ENCODE results near the gene VEGFB.

Gene VEGFB

DNA sequence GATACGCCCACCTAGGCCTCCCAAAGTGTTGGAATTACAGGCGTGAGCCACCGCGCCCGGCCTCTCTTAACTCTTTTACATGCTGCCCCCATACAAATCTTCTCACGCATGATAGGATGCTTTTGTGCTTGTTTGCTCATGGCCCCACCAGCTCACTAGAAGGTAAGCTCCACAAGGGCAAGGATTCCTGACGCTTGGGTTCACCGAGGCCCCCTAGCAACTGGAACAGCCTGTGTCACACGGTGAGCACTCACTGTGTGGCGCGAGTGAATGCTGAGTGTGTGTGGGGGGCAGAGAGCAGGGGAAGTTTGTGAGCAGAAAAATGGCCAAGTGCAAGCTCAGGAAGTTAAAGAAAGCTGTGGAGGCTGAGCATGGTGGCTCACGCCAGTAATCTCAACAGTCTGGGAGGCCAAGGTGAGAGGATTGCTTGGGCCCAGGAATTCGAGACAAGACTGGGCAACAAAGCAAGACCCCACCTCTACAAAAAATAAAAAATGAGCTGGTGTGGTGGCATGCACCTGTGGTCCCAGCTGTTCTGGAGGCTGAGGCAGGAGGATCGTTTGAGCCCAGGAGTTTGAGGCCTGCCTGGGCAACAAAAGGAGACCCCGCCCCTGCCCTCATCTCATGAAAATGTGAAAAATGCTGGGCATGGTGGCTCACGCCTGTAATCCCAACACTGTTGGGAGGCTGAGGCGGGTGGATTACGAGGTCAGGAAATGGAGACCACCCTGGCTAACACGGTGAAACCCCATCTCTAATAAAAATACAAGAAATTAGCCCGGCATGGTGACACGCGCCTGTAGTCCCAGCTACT lies 47.8 kb downstream of the VEGFB start:
- no peak for TF ChIP-seq JUND (IDR thresholded peaks at IDR 0.05; ENCODE audit: low read depth)
- in situ Hi-C loops (cut with HindIII; ENCODE audit: low pct_unique_long_range_greater_than_20kb, low sequenced_read_pairs), result no loop called here

DNA sequence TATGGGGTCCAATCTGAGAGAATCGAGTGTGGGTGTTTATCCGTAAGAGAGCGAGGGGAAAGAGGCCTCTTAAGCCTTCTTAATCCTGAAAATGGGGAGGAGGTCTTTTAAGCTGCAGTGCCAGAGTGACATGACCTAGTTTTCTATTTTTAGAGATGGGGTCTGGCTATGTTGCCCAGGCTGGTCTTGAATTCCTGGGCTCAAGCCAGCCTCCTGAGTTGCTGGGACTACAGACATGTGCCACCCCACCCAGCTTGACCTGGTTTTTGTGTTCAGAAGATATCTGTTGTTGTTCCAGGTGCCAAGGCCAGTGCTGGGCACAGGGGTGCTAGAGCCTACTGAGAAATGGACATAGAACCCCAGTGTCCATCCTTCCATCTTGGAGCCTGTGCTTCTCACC lies 48.7 kb downstream of the VEGFB start:
- DNase-seq (ENCODE audit: low read depth in 1 of 2, low spot score in 1 of 2), result no peak
- no peak for TF ChIP-seq JUND (IDR thresholded peaks at IDR 0.05; ENCODE audit: low read depth)
- in situ Hi-C loops (cut with HindIII; ENCODE audit: low pct_unique_long_range_greater_than_20kb, low sequenced_read_pairs), result no loop called here

More for the DNA sequence above, 47.8 kb downstream of the VEGFB start:
- DNase-seq (ENCODE audit: low read depth in 1 of 2, low spot score in 1 of 2), result no peak

DNA sequence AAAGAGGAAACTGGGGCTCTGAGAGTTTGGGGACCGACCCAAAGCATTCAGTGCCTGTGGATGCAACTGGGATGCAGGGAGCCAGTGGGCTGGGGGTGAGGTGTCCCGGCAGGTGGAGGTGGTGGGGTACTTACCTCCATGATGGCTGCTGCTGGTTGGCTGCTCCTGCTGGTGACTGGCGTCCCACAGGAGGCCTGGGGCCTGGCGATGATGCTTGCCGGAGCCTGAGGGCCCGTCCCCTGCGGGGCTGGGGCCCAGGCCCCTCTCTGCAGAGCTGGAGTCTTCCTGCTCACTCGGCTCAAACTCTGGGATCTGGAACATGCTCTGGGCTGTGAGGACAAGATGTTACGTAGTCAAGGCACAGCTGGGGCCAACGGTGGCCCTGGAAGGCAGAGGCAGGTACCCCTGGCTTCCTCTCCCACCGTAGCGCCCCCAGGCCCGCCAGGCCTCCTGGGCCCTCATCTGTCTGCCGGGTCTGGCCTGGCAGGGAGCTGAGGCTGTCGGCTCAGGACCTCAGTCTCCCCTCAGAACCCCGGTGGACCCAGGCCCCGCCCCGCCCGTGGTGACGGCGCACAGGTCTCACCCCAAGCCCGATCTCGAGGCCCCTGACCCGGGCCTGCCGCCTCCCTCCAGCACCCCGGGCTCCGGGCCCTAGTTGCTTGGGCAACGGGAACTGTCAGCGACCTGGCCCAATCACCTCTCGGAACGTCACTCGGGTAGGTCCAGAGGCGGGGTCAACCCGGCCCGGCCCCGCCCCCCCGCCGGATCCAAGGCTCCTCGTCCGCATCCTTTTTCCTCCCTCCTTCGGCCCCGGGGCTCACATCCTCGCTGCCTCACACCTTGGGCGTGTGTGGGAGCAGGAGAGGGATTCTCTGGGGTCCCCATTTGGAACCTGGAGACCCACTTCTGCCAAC lies 49.9 kb downstream of the VEGFB start, which contains the start of gene BAD:
Gene BAD (minus strand): TSS at position 618 of the 914 bp plus-strand sequence. CDS start 297 bp downstream, at position 321.
- in situ Hi-C loops (cut with HindIII; ENCODE audit: low pct_unique_long_range_greater_than_20kb, low sequenced_read_pairs), result no loop called here
- no peak for TF ChIP-seq JUND (IDR thresholded peaks at IDR 0.05; ENCODE audit: low read depth)
- peak; percentile 97 to 99 for DNase-seq (ENCODE audit: low read depth in 1 of 2, low spot score in 1 of 2)

DNA sequence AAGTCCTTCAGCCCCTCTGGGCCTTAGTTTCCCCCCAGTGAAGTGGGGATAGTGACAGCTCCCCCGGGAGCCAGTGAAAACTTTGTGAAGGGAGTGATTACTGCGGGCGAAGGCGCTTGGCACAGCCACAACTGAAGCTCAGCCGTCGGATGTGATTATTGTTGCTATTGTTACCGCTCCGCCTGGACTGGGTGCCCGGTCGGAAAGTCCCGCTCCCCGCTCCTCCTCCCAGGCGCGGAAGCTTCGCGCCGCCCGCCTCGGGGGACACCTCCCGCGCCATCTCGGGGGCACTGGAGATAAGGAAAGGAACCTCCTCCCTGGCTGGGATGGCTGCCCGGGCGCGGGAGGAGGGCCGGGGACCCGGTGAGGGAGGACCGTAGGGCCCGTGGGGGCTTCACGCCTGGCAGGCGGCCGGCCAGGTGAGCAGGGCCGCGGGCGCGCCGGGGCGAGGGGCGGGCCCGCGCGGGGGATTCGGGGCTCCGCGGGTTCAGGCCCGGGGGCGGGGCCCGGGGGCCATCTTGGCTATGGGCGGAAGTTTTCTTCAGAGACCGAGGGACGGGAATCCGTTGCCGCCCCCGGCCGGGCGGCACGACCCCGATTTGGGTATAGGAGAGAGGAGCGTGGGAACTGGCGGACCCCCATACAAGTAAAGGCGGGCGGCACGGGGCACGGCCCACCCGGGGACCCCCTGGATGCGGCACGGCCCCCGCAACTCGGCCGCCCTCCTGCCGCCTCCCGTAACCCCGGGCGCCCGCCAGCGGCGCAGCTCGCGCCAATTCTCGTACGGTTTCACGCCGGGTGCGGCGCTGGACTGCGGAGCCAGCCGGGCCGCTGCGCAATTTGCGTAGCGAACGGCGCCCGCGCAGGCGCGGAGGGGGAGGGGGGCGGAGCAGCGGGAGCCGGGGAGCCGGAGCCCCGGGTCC lies 50.8 kb downstream of the VEGFB start, which contains the start of gene GPR137:
Gene GPR137 (plus strand): TSS at position 887 of the 923 bp plus-strand sequence. CDS start 677 bp downstream, outside the sequence.
- in situ Hi-C loops (cut with HindIII; ENCODE audit: low pct_unique_long_range_greater_than_20kb, low sequenced_read_pairs), result no loop called here
- DNase-seq (ENCODE audit: low read depth in 1 of 2, low spot score in 1 of 2), result peak; percentile 86 to 90
- TF ChIP-seq JUND (IDR thresholded peaks at IDR 0.05; ENCODE audit: low read depth), result no peak

DNA sequence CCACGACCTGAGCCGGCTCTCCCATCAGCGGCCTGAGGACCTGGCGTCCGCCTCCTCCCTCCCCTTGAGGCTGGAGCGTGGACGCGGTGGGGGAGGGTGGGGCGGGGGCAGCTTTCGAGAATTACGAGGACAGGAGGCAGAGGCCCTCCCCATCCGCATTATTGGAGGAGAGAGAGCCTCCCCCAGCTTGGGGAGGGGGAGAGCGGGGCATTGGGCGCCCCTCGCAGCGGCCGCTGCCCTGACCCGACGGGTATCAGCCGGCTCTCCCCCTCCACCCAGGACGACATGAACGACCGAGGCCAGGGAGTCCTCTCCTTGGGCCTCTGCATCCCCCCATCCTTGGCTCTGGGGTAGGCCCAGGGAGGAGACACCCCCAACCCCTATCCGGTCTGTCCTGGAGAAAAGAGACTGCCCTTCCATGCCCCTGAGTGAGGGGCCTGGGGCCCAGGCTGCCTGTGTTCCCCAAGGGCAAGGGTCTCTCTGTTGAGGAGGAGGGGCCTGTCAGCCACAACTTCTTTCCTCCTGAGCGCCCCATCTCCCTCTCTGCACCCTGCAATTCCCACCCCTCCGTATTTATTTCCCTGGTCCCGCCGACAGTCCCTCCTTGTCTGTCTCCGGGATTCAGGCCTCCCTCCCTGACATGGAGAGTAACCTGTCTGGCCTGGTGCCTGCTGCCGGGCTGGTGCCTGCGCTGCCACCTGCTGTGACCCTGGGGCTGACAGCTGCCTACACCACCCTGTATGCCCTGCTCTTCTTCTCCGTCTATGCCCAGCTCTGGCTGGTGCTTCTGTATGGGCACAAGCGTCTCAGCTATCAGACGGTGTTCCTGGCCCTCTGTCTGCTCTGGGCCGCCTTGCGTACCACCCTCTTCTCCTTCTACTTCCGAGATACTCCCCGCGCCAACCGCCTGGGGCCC lies 51.8 kb downstream of the VEGFB start:
- DNase-seq (ENCODE audit: low read depth in 1 of 2, low spot score in 1 of 2), result peak; percentile 72 to 77
- in situ Hi-C loops (cut with HindIII; ENCODE audit: low pct_unique_long_range_greater_than_20kb, low sequenced_read_pairs), result no loop called here
- TF ChIP-seq JUND (IDR thresholded peaks at IDR 0.05; ENCODE audit: low read depth), result no peak

DNA sequence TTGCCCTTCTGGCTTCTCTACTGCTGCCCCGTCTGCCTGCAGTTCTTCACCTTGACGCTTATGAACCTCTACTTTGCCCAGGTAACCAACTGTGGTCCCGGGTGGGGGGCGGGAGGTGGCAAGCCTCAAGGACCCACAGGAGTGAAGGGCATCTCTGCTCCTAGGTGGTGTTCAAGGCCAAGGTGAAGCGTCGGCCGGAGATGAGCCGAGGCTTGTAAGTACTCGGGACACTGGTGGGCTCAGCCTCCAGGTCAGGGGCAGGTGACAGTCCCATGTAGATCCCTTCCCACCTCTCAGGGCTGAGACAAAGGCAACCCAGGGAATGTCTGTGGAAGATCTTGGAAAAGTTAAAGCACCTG lies 52.4 kb downstream of the VEGFB start:
- no peak for DNase-seq (ENCODE audit: low read depth in 1 of 2, low spot score in 1 of 2)
- TF ChIP-seq JUND (IDR thresholded peaks at IDR 0.05; ENCODE audit: low read depth), result no peak
- in situ Hi-C loops (cut with HindIII; ENCODE audit: low pct_unique_long_range_greater_than_20kb, low sequenced_read_pairs), result no loop called here

DNA sequence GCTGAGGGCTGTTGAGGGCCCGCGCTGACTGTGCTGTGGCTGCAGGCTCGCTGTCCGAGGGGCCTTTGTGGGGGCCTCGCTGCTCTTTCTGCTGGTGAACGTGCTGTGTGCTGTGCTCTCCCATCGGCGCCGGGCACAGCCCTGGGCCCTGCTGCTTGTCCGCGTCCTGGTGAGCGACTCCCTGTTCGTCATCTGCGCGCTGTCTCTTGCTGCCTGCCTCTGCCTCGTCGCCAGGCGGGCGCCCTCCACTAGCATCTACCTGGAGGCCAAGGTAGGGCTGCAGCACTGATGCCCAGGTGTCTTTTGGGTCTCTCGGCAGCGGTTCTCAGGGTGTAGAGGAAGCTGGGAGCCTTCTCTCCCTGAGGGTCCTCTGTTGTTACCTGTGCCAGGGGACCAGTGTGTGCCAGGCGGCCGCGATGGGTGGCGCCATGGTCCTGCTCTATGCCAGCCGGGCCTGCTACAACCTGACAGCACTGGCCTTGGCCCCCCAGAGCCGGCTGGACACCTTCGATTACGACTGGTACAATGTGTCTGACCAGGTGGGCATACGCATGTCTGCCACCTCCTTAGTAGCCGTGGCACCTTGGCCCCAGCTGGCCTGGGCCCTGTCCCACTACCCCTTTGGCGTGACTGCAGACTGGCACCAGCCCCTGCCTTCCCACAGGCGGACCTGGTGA lies 53.4 kb downstream of the VEGFB start:
- in situ Hi-C loops (cut with HindIII; ENCODE audit: low pct_unique_long_range_greater_than_20kb, low sequenced_read_pairs), result no loop called here
- no peak for DNase-seq (ENCODE audit: low read depth in 1 of 2, low spot score in 1 of 2)
- TF ChIP-seq JUND (IDR thresholded peaks at IDR 0.05; ENCODE audit: low read depth), result no peak

DNA sequence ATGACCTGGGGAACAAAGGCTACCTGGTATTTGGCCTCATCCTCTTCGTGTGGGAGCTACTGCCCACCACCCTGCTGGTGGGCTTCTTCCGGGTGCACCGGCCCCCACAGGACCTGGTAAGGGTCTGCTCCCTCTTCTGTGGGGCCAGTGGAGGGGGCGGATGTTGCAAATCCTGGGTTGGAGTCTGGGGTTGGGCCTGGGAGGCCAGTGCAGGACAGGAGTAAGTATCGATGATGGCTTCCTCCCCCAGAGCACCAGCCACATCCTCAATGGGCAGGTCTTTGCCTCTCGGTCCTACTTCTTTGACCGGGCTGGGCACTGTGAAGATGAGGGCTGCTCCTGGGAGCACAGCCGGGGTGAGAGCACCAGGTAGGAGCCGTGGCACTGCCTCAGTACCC lies 54.0 kb downstream of the VEGFB start:
- no peak for TF ChIP-seq JUND (IDR thresholded peaks at IDR 0.05; ENCODE audit: low read depth)
- DNase-seq (ENCODE audit: low read depth in 1 of 2, low spot score in 1 of 2), result no peak
- in situ Hi-C loops (cut with HindIII; ENCODE audit: low pct_unique_long_range_greater_than_20kb, low sequenced_read_pairs), result no loop called here

All from T47D (cell line).